Measurements from ENCODE around the gene MGAT3. TPM values are rescaled to one million over a fixed set of nuclear protein-coding genes. Genes with fewer than 3 reads are reported as not detected.

MGAT3 gene
- total RNA-seq, 1 donor from 2014 or later: 32.7 TPM

GRCh38 chr22:39498802-39499201 is 42.0 kb downstream of the MGAT3 start:
- Mint-ChIP-seq H3K4me3 (ENCODE audit: low read depth) (no peak overlapping the region), H3K36me3 (ENCODE audit: insufficient read depth) (no peaks in the 10 kb centered on the region), H3K4me1 (ENCODE audit: low read depth) (peaks cover 21% of the 10 kb centered on the region), H3K27ac (no peak overlapping the region), H3K9me3 (ENCODE audit: low read depth) (no peaks in the 10 kb centered on the region), H3K27me3 (no peaks in the 10 kb centered on the region)
- TF ChIP-seq CTCF (IDR thresholded peaks at IDR 0.05; ENCODE audit: unreplicated experiment): no peak
- no peak for DNase-seq (ENCODE audit: low spot score, unreplicated experiment)

- H3K36me3 Mint-ChIP-seq (ENCODE audit: insufficient read depth): no peaks in the 10 kb centered on the region
- no peaks in the 10 kb centered on the region for H3K27me3 Mint-ChIP-seq
- H3K9me3 Mint-ChIP-seq (ENCODE audit: low read depth): no peaks in the 10 kb centered on the region
- no peak overlapping the region for H3K27ac Mint-ChIP-seq
- DNase-seq (ENCODE audit: low spot score, unreplicated experiment): no peak
- no peak overlapping the region for H3K4me3 Mint-ChIP-seq (ENCODE audit: low read depth)
- TF ChIP-seq CTCF (IDR thresholded peaks at IDR 0.05; ENCODE audit: unreplicated experiment): no peak
- peaks cover 21% of the 10 kb centered on the region for H3K4me1 Mint-ChIP-seq (ENCODE audit: low read depth)
These were observed 43.3 kb downstream of the MGAT3 start for GRCh38 chr22:39500101-39500500.

GRCh38 chr22:39501644-39502108 is 44.9 kb downstream of the MGAT3 start:
- no peak for TF ChIP-seq CTCF (IDR thresholded peaks at IDR 0.05; ENCODE audit: unreplicated experiment)
- Mint-ChIP-seq H3K9me3 (ENCODE audit: low read depth) (no peaks in the 10 kb centered on the region), H3K27ac (peak overlapping the region; percentile 94), H3K4me1 (ENCODE audit: low read depth) (peaks cover 21% of the 10 kb centered on the region), H3K4me3 (ENCODE audit: low read depth) (peak overlapping the region; percentile 90), H3K27me3 (no peaks in the 10 kb centered on the region), H3K36me3 (ENCODE audit: insufficient read depth) (peaks cover 8% of the 10 kb centered on the region)
- DNase-seq (ENCODE audit: low spot score, unreplicated experiment): no peak

- H3K4me3 Mint-ChIP-seq (ENCODE audit: low read depth): peak within 1 kb of the TSS; percentile 90
- H3K9me3 Mint-ChIP-seq (ENCODE audit: low read depth): no peaks in the 10 kb centered on the region
- no peaks in the 10 kb centered on the region for H3K27me3 Mint-ChIP-seq
- peak; percentile 95 for DNase-seq (ENCODE audit: low spot score, unreplicated experiment)
- no peak for TF ChIP-seq CTCF (IDR thresholded peaks at IDR 0.05; ENCODE audit: unreplicated experiment)
- peak within 1 kb of the TSS; percentile 94 for H3K27ac Mint-ChIP-seq
- H3K4me1 Mint-ChIP-seq (ENCODE audit: low read depth): peaks cover 21% of the 10 kb centered on the region
- H3K36me3 Mint-ChIP-seq (ENCODE audit: insufficient read depth): peaks cover 11% of the 10 kb centered on the region
These were observed 45.4 kb downstream of the MGAT3 start, which contains the start of gene MIEF1 for GRCh38 chr22:39502109-39502788. Gene MIEF1, plus strand, starts transcription at chr22:39502290. Its CDS starts 9,005 bp downstream, at chr22:39511295.

- no peaks in the 10 kb centered on the region for H3K9me3 Mint-ChIP-seq (ENCODE audit: low read depth)
- peaks cover 21% of the 10 kb centered on the region for H3K4me1 Mint-ChIP-seq (ENCODE audit: low read depth)
- H3K36me3 Mint-ChIP-seq (ENCODE audit: insufficient read depth): peaks cover 11% of the 10 kb centered on the region
- H3K27me3 Mint-ChIP-seq: no peaks in the 10 kb centered on the region
- no peak for TF ChIP-seq CTCF (IDR thresholded peaks at IDR 0.05; ENCODE audit: unreplicated experiment)
- DNase-seq (ENCODE audit: low spot score, unreplicated experiment): no peak
- peak overlapping the region; percentile 89 for H3K27ac Mint-ChIP-seq
- peak overlapping the region; percentile 90 for H3K4me3 Mint-ChIP-seq (ENCODE audit: low read depth)
These were observed 46.1 kb downstream of the MGAT3 start for GRCh38 chr22:39502789-39503409.

All from progenitor cell of endocrine pancreas (in vitro differentiated cells).